ENCODE measurements around the gene ZNF385B.

The ZNF385B gene

GRCh38 chr2:179565807-179566206 lies 295.6 kb downstream of the ZNF385B start:
- no peak overlapping the region for H2AFZ ChIP-seq
- no peaks in the 10 kb centered on the region for H3K9me3 ChIP-seq (ENCODE audit: control insufficient read depth, low read length)
- H3K36me3 ChIP-seq (ENCODE audit: control insufficient read depth, insufficient read depth, low read length) = no peaks in the 10 kb centered on the region
- no peaks in the 10 kb centered on the region for H3K4me1 ChIP-seq
- H3K9ac ChIP-seq = no peak overlapping the region
- H3K79me2 ChIP-seq = no peaks in the 10 kb centered on the region
- no peak overlapping the region for H3K27ac ChIP-seq
- no peak overlapping the region for H3K4me3 ChIP-seq (ENCODE audit: low read depth, low read length)
- no peak overlapping the region for H3K4me2 ChIP-seq (ENCODE audit: low read length)
- no peaks in the 10 kb centered on the region for H3K27me3 ChIP-seq (ENCODE audit: control insufficient read depth, insufficient read depth, low read length)
- no peak for TF ChIP-seq CTCF (IDR thresholded peaks at IDR 0.05)

GRCh38 chr2:179562330-179562885 lies 299.0 kb downstream of the ZNF385B start:
- Histone ChIP-seq H3K4me1 (no peaks in the 10 kb centered on the region), H2AFZ (peak overlapping the region; percentile 4), H3K79me2 (no peaks in the 10 kb centered on the region), H3K27ac (no peak overlapping the region), H3K4me3 (ENCODE audit: low read depth, low read length) (no peak overlapping the region), H3K9me3 (ENCODE audit: control insufficient read depth, low read length) (no peaks in the 10 kb centered on the region), H3K9ac (no peak overlapping the region), H3K4me2 (ENCODE audit: low read length) (no peak overlapping the region), H3K27me3 (ENCODE audit: control insufficient read depth, insufficient read depth, low read length) (no peaks in the 10 kb centered on the region), H3K36me3 (ENCODE audit: control insufficient read depth, insufficient read depth, low read length) (no peaks in the 10 kb centered on the region)
- no peak for TF ChIP-seq CTCF (IDR thresholded peaks at IDR 0.05)

- Histone ChIP-seq H2AFZ (no peak overlapping the region), H3K4me1 (no peaks in the 10 kb centered on the region), H3K4me3 (ENCODE audit: low read depth, low read length) (no peak overlapping the region), H3K9me3 (ENCODE audit: control insufficient read depth, low read length) (no peaks in the 10 kb centered on the region), H3K27ac (no peak overlapping the region), H3K9ac (no peak overlapping the region), H3K79me2 (no peaks in the 10 kb centered on the region), H3K4me2 (ENCODE audit: low read length) (no peak overlapping the region), H3K27me3 (ENCODE audit: control insufficient read depth, insufficient read depth, low read length) (no peaks in the 10 kb centered on the region), H3K36me3 (ENCODE audit: control insufficient read depth, insufficient read depth, low read length) (no peaks in the 10 kb centered on the region)
- TF ChIP-seq CTCF (IDR thresholded peaks at IDR 0.05) = no peak
Observed at GRCh38 chr2:179561702-179562101, 299.7 kb downstream of the ZNF385B start.

- Histone ChIP-seq H2AFZ (no peak overlapping the region), H3K4me1 (no peaks in the 10 kb centered on the region), H3K9ac (no peak overlapping the region), H3K36me3 (ENCODE audit: control insufficient read depth, insufficient read depth, low read length) (no peaks in the 10 kb centered on the region), H3K27ac (no peak overlapping the region), H3K79me2 (no peaks in the 10 kb centered on the region), H3K27me3 (ENCODE audit: control insufficient read depth, insufficient read depth, low read length) (no peaks in the 10 kb centered on the region), H3K9me3 (ENCODE audit: control insufficient read depth, low read length) (no peaks in the 10 kb centered on the region), H3K4me2 (ENCODE audit: low read length) (no peak overlapping the region), H3K4me3 (ENCODE audit: low read depth, low read length) (no peak overlapping the region)
- no peak for TF ChIP-seq CTCF (IDR thresholded peaks at IDR 0.05)
Observed at GRCh38 chr2:179560257-179560735, 301.1 kb downstream of the ZNF385B start.

- Histone ChIP-seq H3K36me3 (ENCODE audit: control insufficient read depth, insufficient read depth, low read length) (no peaks in the 10 kb centered on the region), H3K9ac (no peak overlapping the region), H2AFZ (no peak overlapping the region), H3K27ac (no peak overlapping the region), H3K79me2 (no peaks in the 10 kb centered on the region), H3K27me3 (ENCODE audit: control insufficient read depth, insufficient read depth, low read length) (no peaks in the 10 kb centered on the region), H3K9me3 (ENCODE audit: control insufficient read depth, low read length) (no peaks in the 10 kb centered on the region), H3K4me2 (ENCODE audit: low read length) (no peak overlapping the region), H3K4me3 (ENCODE audit: low read depth, low read length) (no peak overlapping the region), H3K4me1 (no peaks in the 10 kb centered on the region)
- TF ChIP-seq CTCF (IDR thresholded peaks at IDR 0.05) = no peak
Observed at GRCh38 chr2:179559108-179559806, 302.2 kb downstream of the ZNF385B start.
